ENCODE data around the gene LZTR1.

The LZTR1 gene

DNA sequence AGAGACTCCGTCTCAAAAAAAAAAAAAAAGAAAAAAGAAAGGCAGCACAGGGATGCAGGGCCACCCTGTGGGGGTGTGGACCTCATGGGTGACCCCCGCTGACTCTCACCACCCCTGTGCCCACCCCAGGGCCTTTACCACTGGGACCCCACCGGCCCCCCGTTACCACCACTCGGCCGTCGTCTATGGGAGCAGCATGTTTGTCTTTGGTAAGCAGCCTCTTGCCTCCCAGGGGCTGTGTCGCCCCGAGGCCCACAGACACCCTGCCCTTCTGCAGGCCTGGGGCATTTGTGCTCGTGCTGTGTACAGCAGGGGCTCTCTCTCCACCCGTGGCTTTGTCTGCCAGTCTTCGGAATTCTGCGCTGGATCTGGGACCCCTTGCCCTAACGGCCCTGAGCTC, 5.3 kb downstream of the LZTR1 start:
- TF ChIP-seq ZBTB7A (IDR thresholded peaks at IDR 0.05; ENCODE audit: low read depth), result no peak
- no peak for TF ChIP-seq RAD21 (IDR thresholded peaks at IDR 0.05; ENCODE audit: low read depth)
- TF ChIP-seq FOXM1 (IDR thresholded peaks at IDR 0.05; ENCODE audit: borderline replicate concordance, low read depth), result no peak
- TF ChIP-seq EP300 (IDR thresholded peaks at IDR 0.05; ENCODE audit: borderline replicate concordance), result no peak
- no peak for TF ChIP-seq YY1 (IDR thresholded peaks at IDR 0.05; ENCODE audit: low read depth)
- no peak for TF ChIP-seq TCF12 (IDR thresholded peaks at IDR 0.05; ENCODE audit: low read depth)
- no peak for TF ChIP-seq TEAD4 (IDR thresholded peaks at IDR 0.05)
- TF ChIP-seq, protein P1, sequence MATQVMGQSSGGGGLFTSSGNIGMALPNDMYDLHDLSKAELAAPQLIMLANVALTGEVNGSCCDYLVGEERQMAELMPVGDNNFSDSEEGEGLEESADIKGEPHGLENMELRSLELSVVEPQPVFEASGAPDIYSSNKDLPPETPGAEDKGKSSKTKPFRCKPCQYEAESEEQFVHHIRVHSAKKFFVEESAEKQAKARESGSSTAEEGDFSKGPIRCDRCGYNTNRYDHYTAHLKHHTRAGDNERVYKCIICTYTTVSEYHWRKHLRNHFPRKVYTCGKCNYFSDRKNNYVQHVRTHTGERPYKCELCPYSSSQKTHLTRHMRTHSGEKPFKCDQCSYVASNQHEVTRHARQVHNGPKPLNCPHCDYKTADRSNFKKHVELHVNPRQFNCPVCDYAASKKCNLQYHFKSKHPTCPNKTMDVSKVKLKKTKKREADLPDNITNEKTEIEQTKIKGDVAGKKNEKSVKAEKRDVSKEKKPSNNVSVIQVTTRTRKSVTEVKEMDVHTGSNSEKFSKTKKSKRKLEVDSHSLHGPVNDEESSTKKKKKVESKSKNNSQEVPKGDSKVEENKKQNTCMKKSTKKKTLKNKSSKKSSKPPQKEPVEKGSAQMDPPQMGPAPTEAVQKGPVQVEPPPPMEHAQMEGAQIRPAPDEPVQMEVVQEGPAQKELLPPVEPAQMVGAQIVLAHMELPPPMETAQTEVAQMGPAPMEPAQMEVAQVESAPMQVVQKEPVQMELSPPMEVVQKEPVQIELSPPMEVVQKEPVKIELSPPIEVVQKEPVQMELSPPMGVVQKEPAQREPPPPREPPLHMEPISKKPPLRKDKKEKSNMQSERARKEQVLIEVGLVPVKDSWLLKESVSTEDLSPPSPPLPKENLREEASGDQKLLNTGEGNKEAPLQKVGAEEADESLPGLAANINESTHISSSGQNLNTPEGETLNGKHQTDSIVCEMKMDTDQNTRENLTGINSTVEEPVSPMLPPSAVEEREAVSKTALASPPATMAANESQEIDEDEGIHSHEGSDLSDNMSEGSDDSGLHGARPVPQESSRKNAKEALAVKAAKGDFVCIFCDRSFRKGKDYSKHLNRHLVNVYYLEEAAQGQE (IDR thresholded peaks at IDR 0.05; ENCODE audit: low read depth), result no peak
- no peak for TF ChIP-seq TAF1 (IDR thresholded peaks at IDR 0.05; ENCODE audit: low read depth)
- no peak for TF ChIP-seq EGR1 (IDR thresholded peaks at IDR 0.05)
- TF ChIP-seq NFIC (IDR thresholded peaks at IDR 0.05), result no peak

GRCh38 chr22:20988573-20989322, 6.7 kb downstream of the LZTR1 start:
- TF ChIP-seq FOXM1 (IDR thresholded peaks at IDR 0.05; ENCODE audit: borderline replicate concordance, low read depth) (no peak), CREB1 (IDR thresholded peaks at IDR 0.05; ENCODE audit: low read depth) (no peak), USF1 (IDR thresholded peaks at IDR 0.05) (no peak)

GRCh38 chr22:20989323-20990138, 7.4 kb downstream of the LZTR1 start:
- no peak for TF ChIP-seq CEBPB (IDR thresholded peaks at IDR 0.05)

- TF ChIP-seq YY1 (IDR thresholded peaks at IDR 0.05; ENCODE audit: low read depth) (no peak), CREB1 (IDR thresholded peaks at IDR 0.05; ENCODE audit: low read depth) (no peak), ZBTB7A (IDR thresholded peaks at IDR 0.05; ENCODE audit: low read depth) (no peak), TCF12 (IDR thresholded peaks at IDR 0.05; ENCODE audit: low read depth) (no peak), FOXM1 (IDR thresholded peaks at IDR 0.05; ENCODE audit: borderline replicate concordance, low read depth) (no peak), USF1 (IDR thresholded peaks at IDR 0.05) (no peak), EP300 (IDR thresholded peaks at IDR 0.05; ENCODE audit: borderline replicate concordance) (no peak), CEBPB (IDR thresholded peaks at IDR 0.05) (no peak), EGR1 (IDR thresholded peaks at IDR 0.05) (no peak), NFIC (IDR thresholded peaks at IDR 0.05) (no peak), RAD21 (IDR thresholded peaks at IDR 0.05; ENCODE audit: low read depth) (no peak), TAF1 (IDR thresholded peaks at IDR 0.05; ENCODE audit: low read depth) (no peak), MAX (IDR thresholded peaks at IDR 0.05) (no peak), TEAD4 (IDR thresholded peaks at IDR 0.05) (no peak)
- TF ChIP-seq, protein P1 (IDR thresholded peaks at IDR 0.05; ENCODE audit: low read depth), result no peak
These were observed 8.4 kb downstream of the LZTR1 start for GRCh38 chr22:20990184-20991180.

DNA sequence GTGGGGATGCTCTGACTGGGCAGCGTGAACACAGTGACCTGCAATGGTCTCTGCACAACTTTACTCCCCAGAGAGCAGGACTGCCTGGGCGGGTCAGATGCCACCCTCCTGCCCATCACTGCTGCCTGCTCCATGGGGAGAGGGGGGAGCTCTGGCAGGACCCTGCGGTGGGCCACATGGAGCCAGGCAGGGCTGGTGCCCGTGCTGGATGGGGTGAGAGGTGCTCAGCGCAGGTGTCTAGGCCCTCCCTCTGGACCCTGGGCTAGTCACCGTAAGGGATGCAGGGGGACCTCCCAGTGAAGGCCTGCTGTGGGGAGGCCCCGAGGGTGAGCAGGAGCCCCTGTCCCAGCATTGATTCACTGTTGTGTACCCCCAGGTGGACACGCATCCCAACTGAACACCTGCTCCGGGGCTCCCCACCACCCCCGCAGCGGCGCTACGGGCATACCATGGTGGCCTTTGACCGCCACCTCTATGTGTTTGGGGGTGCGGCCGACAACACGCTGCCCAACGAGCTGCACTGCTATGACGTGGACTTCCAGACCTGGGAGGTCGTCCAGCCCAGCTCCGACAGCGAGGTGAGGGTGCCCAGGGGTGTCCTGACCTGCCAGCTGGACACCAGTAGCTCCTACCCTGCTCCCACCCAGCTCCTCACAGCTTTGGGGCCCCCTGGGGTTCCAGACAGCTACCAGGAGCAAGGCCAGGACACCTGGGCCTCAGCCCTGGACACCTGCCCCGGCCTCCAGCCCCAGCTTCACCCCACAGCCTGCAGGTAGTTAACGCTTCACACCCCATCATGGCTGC, 9.4 kb downstream of the LZTR1 start:
- TF ChIP-seq EGR1 (IDR thresholded peaks at IDR 0.05) (no peak), TEAD4 (IDR thresholded peaks at IDR 0.05) (no peak), ZBTB7A (IDR thresholded peaks at IDR 0.05; ENCODE audit: low read depth) (no peak), EP300 (IDR thresholded peaks at IDR 0.05; ENCODE audit: borderline replicate concordance) (no peak), CREB1 (IDR thresholded peaks at IDR 0.05; ENCODE audit: low read depth) (no peak), MAX (IDR thresholded peaks at IDR 0.05) (no peak), NFIC (IDR thresholded peaks at IDR 0.05) (no peak), TAF1 (IDR thresholded peaks at IDR 0.05; ENCODE audit: low read depth) (no peak), TCF12 (IDR thresholded peaks at IDR 0.05; ENCODE audit: low read depth) (no peak), RAD21 (IDR thresholded peaks at IDR 0.05; ENCODE audit: low read depth) (no peak), USF1 (IDR thresholded peaks at IDR 0.05) (no peak), YY1 (IDR thresholded peaks at IDR 0.05; ENCODE audit: low read depth) (no peak), CEBPB (IDR thresholded peaks at IDR 0.05) (no peak), FOXM1 (IDR thresholded peaks at IDR 0.05; ENCODE audit: borderline replicate concordance, low read depth) (no peak)
- TF ChIP-seq, protein P1 (IDR thresholded peaks at IDR 0.05; ENCODE audit: low read depth), result no peak
